OCI-LY7 (cell line): ENCODE results near the gene HDAC4.

Source experiments
- CTCF ChIP-seq: fragments of 200-600 bp; sonication (generic); conservative IDR thresholded peaks from 2 replicates; pipeline ENCODE4 v1.5.1; 2014; ENCODE audit warnings: mild to moderate bottlenecking, antibody characterized with exemption, low read length, moderate library complexity, mixed read lengths
- EZH2phosphoT487 ChIP-seq: fragments of 200-600 bp; sonication (generic); IDR thresholded peaks from 2 replicates; pipeline ENCODE4 v1.6.1; 2018; ENCODE audit warnings: low read depth, borderline replicate concordance, mild to moderate bottlenecking, mixed run types, antibody characterized with exemption, low read length, moderate library complexity, mixed read lengths

GRCh38 chr2:239105234-239105633 lies 295.6 kb downstream of the HDAC4 start:
- TF ChIP-seq CTCF: no peak
- no peak for TF ChIP-seq EZH2phosphoT487
